DOHH2 (cell line): ENCODE data around the gene ARHGAP20.

Experiments
- CTCF ChIP-seq: fragments of 200-600 bp; sonication (generic); IDR thresholded peaks from one replicate; pipeline ENCODE4 v1.5.1; 2014; ENCODE audit warnings: antibody characterized with exemption, mild to moderate bottlenecking, low read depth, low read length; ENCODE audit not compliant: poor library complexity, severe bottlenecking
- EZH2phosphoT487 ChIP-seq: fragments of 200-600 bp; sonication (generic); IDR thresholded peaks from 2 replicates; pipeline ENCODE4 v1.6.1; 2017; ENCODE audit warnings: borderline replicate concordance, mild to moderate bottlenecking, antibody characterized with exemption, low read length, moderate library complexity, mixed read lengths

GRCh38 chr11:110735455-110736170 lies 23.4 kb upstream of the ARHGAP20 start:
- TF ChIP-seq CTCF (no peak), EZH2phosphoT487 (no peak)
